ENCODE results near the gene SLC7A7. TPM values are rescaled to one million over a fixed set of nuclear protein-coding genes. Genes with fewer than 3 reads are reported as not detected.

SLC7A7 gene
- total and polyA plus RNA-seq, 4 donors, result 2.8 to 14.3 (median 8.8) TPM

- no peak overlapping the region for H3K4me3 ChIP-seq (ENCODE audit: low read depth in 1 of 3, low read length in 3 of 3)
- 73% methylated on average over 5 of the region's 5 CpGs for WGBS
- H3K4me1 ChIP-seq (ENCODE audit: control insufficient read depth in 4 of 4, insufficient read depth in 4 of 4, low read length in 3 of 4), result no peaks in the 10 kb centered on the region
- DNase-seq (ENCODE audit: low spot score), result no peak
- TF ChIP-seq, protein P1, sequence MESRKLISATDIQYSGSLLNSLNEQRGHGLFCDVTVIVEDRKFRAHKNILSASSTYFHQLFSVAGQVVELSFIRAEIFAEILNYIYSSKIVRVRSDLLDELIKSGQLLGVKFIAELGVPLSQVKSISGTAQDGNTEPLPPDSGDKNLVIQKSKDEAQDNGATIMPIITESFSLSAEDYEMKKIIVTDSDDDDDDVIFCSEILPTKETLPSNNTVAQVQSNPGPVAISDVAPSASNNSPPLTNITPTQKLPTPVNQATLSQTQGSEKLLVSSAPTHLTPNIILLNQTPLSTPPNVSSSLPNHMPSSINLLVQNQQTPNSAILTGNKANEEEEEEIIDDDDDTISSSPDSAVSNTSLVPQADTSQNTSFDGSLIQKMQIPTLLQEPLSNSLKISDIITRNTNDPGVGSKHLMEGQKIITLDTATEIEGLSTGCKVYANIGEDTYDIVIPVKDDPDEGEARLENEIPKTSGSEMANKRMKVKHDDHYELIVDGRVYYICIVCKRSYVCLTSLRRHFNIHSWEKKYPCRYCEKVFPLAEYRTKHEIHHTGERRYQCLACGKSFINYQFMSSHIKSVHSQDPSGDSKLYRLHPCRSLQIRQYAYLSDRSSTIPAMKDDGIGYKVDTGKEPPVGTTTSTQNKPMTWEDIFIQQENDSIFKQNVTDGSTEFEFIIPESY (IDR thresholded peaks at IDR 0.05), result no peak
- TF ChIP-seq, protein P2, sequence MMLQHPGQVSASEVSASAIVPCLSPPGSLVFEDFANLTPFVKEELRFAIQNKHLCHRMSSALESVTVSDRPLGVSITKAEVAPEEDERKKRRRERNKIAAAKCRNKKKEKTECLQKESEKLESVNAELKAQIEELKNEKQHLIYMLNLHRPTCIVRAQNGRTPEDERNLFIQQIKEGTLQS (IDR thresholded peaks at IDR 0.05), result no peak
- TF ChIP-seq JUND (IDR thresholded peaks at IDR 0.05) (no peak), MAX (IDR thresholded peaks at IDR 0.05) (no peak), EGR1 (IDR thresholded peaks at IDR 0.05; ENCODE audit: low read depth in 2 of 2) (no peak), RXRA (IDR thresholded peaks at IDR 0.05) (no peak), TAF1 (conservative IDR thresholded peaks at IDR 0.05) (no peak), FOXA2 (IDR thresholded peaks at IDR 0.05) (no peak), HNF4A (conservative IDR thresholded peaks at IDR 0.05) (no peak), YY1 (IDR thresholded peaks at IDR 0.05) (no peak), GABPA (IDR thresholded peaks at IDR 0.05 in 1 of 2, conservative IDR thresholded peaks at IDR 0.05 in 1 of 2) (no peak), HNF4G (IDR thresholded peaks at IDR 0.05) (no peak), REST (IDR thresholded peaks at IDR 0.05) (no peak), NR2F2 (IDR thresholded peaks at IDR 0.05) (no peak)
- TF ChIP-seq, protein P3, sequence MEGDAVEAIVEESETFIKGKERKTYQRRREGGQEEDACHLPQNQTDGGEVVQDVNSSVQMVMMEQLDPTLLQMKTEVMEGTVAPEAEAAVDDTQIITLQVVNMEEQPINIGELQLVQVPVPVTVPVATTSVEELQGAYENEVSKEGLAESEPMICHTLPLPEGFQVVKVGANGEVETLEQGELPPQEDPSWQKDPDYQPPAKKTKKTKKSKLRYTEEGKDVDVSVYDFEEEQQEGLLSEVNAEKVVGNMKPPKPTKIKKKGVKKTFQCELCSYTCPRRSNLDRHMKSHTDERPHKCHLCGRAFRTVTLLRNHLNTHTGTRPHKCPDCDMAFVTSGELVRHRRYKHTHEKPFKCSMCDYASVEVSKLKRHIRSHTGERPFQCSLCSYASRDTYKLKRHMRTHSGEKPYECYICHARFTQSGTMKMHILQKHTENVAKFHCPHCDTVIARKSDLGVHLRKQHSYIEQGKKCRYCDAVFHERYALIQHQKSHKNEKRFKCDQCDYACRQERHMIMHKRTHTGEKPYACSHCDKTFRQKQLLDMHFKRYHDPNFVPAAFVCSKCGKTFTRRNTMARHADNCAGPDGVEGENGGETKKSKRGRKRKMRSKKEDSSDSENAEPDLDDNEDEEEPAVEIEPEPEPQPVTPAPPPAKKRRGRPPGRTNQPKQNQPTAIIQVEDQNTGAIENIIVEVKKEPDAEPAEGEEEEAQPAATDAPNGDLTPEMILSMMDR (IDR thresholded peaks at IDR 0.05; ENCODE audit: low read depth, low read length, missing input control), result no peak
- no peaks in the 10 kb centered on the region for H3K27me3 ChIP-seq (ENCODE audit: control insufficient read depth in 4 of 4, insufficient read depth in 4 of 4, low read length in 3 of 4)
- no peak overlapping the region for H3K27ac ChIP-seq (ENCODE audit: low read depth in 1 of 2, low read length in 2 of 2)
- H3K36me3 ChIP-seq (ENCODE audit: control insufficient read depth in 4 of 4, insufficient read depth in 3 of 4, low read depth in 1 of 4, low read length in 3 of 4), result no peaks in the 10 kb centered on the region
- H3K9ac ChIP-seq (ENCODE audit: low read depth in 1 of 2, low read length in 2 of 2), result no peak overlapping the region
- H3K9me3 ChIP-seq (ENCODE audit: control insufficient read depth in 4 of 4, low read length in 3 of 4), result no peaks in the 10 kb centered on the region
Measured at GRCh38 chr14:22808388-22809209, 6.6 kb downstream of the SLC7A7 start.

All from liver (tissue), 9 donors.